Activated CD4-positive, alpha-beta T cell treated with anti-CD3 and anti-CD28 coated beads, Interleukin-2, Interleukin-6, amounts not matched to agents 100 ng/mL and 50 ng/mL, durations not matched to agents 16 hours and 8 hours (primary cell): ENCODE results near the gene SIPA1L3.
"Not testable (repeated sequence)": the region's sequence is repeated elsewhere in the genome, so short reads cannot be mapped to it uniquely, and the experiment has no call there.

Experiments used
- DNase-seq: peaks from one replicate; pipeline ENCODE4 v3.0.0-alpha.2; 2020

Gene SIPA1L3

GRCh38 chr19:37920591-37921450, 13.8 kb downstream of the SIPA1L3 start:
- DNase-seq: no peak

- not testable (repeated sequence) for DNase-seq
Observed at GRCh38 chr19:37924573-37924972, 17.6 kb downstream of the SIPA1L3 start.

DNA sequence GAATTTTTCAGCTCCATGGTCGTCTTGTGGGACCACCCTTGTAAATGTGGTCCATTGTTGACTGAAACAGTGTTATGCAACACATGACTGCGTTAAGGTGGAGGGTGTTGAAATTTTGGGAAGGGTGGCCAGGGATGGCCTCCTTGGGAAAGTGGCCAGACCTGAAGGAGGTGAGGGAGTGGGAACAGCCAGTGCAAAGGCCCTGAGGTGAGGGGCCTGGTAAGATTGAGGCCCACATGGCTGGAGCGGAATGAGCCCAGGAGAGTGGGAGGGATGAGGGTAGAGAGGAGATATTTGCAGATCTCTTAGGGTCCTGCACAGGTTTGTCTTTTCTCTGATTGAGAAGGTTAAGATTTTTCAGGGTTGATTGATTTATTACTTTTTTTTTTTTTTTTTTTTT, 18.2 kb downstream of the SIPA1L3 start:
- DNase-seq: no peak

GRCh38 chr19:37926255-37926654, 19.2 kb downstream of the SIPA1L3 start:
- no peak for DNase-seq

GRCh38 chr19:37926711-37927110, 19.7 kb downstream of the SIPA1L3 start:
- DNase-seq: no peak

DNA sequence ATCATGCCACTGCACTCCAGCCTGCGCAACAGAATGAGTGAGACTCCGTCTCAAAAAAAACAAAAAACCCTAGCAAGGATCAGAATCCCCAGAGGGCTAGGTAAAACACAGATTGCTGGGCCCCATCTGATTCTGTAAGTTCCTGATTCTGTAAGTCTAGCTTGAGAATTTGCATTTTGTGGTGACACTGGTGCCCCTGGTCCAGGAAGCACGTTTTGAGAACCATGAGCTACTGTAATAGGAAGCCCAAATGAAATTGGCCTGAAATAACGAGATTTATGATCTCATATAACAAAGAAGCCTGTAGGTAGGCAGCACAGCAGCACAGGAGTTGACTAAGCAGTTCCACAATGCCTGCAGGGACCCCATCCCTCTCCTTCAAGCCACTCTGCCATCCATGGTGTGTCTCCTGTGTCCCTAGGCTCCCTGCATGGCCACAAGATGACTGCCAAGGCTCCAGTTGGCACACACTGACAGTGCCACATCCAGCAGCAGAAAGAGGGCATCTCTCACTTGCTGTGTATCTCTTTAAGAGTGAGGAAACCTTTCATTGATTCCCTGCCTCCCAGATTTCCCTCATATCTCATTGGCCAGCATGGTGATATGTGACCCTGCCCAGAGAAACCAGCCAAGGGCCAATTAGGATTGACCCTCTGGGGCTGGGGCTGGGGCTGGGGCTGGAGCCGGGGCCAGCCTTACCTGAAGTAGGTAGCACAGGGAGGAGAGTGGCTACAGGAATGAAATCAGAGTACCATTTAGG, 21.7 kb downstream of the SIPA1L3 start:
- no peak for DNase-seq

DNA sequence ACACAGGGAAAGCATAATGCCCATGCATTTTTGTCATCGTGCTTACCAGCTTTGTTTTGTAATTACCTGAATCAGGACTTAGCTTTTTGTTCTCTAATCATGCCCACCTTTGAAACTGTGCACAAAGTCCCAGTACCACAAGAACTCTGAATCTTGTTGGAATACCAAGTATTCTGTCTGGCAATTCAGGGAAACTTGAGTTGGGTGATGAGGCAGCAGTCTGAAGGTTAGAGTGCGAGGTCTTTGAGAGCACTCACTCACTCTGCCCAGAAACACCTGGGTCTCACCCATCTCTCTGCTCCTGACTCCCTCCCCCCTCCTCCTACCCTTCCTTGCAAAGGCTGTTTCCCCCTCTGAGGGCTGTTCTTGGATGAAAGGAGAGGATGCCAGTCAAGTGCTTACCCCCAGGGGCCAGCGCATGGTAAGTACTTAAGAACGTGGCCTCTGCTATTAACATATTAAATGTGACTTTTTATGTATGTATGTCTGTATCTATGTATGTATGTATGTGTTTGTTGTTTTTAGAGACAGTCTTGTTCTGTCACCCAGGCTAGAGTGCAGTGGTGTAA, 22.4 kb downstream of the SIPA1L3 start:
- no peak for DNase-seq

DNA sequence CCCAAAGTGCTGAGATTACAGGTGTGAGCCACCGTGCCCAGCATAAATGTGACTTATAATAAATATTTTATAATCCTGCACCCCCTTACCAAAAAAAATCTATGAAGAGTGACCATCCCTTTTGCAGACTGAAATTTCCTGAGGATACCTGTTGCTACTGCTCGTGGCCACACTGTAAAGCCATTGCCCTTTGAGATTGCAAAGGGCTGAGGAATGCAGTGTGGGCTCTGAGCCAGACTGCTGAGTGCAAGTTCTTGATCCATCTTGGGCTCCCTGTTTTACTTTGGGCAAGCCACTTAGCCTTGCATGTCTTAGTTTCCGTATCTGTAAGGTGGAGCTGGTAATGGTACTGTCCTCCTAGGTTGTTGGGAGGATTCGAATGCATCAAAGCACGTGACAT, 23.4 kb downstream of the SIPA1L3 start:
- DNase-seq: no peak

GRCh38 chr19:37931881-37932655, 25.1 kb downstream of the SIPA1L3 start:
- DNase-seq: no peak

DNA sequence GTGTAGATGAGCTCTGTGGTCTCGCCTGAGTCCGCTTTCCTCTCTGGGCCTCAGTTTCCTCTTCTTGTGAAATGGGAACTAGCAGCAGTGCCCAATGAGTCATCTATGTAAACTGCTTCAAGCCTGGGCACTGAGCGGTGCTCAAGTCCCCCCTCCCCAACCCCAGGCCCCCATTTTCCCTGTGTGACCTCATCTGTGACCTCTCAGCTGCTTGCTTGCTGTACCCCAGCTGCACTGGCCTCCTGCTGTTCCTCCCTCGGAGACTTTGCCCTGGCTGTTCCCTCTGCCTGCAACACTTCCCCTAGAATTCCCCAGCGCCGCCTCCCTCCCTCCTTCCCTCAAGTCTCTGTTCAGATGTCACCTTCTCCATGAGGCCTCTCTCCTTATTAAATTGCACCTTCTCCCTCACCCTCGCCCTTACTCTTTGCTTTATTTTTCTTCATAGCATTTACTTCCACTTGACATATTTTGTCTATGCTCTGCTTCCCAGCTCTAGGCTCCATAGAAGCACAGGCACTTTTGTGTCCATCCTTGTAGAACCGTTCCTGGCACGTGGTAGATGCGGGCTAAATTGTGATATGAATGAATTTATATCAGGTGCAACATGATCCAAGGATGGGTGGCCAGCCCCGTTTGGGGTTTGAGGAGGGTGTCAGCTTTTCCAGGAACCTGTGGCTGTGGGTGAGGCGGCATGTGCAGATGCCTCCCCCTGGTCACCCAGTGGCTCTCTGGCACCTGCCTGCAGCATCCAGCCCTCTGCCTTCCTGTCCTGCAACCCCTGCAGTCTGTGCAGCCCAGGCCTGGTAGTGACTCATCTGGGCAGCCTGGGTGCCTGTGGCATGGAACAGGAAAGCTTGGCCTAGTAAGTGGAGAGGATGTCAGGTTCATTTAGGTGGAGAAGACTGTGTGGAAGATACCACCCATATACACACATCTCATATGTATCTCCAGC, 26.3 kb downstream of the SIPA1L3 start:
- no peak for DNase-seq

DNA sequence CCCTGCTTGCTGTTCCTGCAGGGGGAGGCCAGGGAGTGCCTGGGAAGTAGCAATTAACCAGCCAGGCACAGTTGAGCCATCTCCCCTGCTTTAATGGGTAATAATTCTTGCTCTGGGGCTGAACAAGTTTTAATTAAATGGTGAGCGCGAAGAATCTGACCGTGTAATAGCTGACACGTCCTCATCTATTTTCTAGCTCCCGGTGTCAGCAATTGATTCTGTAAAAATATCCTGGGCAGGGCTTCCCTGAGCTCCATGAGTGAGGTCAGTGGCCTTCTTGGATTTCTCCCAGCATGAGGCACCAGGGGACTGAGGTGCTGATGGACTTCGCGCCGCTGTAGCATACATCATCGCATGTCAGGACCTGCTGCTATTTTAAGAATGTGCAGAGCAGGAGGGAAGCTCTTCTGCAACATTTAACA, 26.9 kb downstream of the SIPA1L3 start:
- DNase-seq: no peak

- no peak for DNase-seq
Observed at GRCh38 chr19:37935341-37935740, 28.3 kb downstream of the SIPA1L3 start.

GRCh38 chr19:37936166-37936565, 29.2 kb downstream of the SIPA1L3 start:
- no peak for DNase-seq

GRCh38 chr19:37936886-37937285, 29.9 kb downstream of the SIPA1L3 start:
- DNase-seq: no peak

- DNase-seq: no peak
Observed at GRCh38 chr19:37938353-37938752, 31.3 kb downstream of the SIPA1L3 start.

- DNase-seq: no peak
Observed at GRCh38 chr19:37941782-37942515, 34.9 kb downstream of the SIPA1L3 start.

GRCh38 chr19:37942516-37942902, 35.5 kb downstream of the SIPA1L3 start:
- DNase-seq: no peak

DNA sequence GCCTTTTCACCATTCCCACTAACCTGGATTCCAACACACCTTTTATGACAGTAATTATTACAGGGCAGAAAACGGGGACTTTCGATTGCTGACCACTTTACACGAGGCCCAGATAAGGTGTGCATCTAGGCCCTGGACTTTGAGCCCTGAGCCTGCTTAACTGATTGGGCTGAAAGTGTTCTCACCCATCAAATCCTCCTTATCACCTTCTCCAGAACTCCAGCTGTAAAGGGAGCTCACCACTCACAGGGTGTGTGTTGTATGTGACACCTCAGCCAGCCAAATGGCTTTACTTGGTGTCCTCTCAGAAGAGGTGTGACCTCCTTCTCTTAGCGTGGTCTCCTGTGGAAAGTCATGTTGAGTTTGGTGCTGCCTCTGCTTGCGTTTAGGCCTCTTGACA, 36.5 kb downstream of the SIPA1L3 start:
- no peak for DNase-seq

GRCh38 chr19:37946132-37946531, 39.1 kb downstream of the SIPA1L3 start:
- no peak for DNase-seq

- DNase-seq: no peak
Observed at GRCh38 chr19:37947778-37948177, 40.8 kb downstream of the SIPA1L3 start.

GRCh38 chr19:37948362-37948761, 41.4 kb downstream of the SIPA1L3 start:
- DNase-seq: no peak
